Measurements from ENCODE around the gene OIP5.

The OIP5 gene

DNA sequence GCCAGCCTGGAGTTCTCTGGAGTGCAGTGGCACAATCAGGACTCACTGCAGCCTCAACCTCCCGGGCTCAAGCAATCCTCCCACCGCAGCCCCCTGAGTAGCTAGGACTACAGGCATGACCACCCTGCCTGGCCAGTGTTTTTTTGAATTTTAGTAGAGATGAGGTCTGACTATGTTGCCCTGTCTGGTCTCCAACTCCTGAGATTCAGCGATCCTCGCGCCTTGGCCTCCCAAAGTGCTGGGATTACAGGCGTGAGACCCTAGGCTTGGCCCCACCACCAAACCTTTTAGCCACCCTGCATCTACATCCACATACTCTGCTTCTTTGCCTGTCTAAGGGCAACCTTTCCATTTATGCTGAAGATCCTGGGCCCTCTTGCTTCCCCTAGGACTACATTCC, 4.7 kb upstream of the OIP5 start:
- H3F3A ChIP-seq (ENCODE audit: control insufficient read depth, insufficient read depth), result peaks cover 3% of the 10 kb centered on the region; the same call in 1 of the 2 replicates
- no peak overlapping the region for H3K27ac ChIP-seq (ENCODE audit: low read depth, low read length)
- no peaks in the 10 kb centered on the region for H3K9me2 ChIP-seq (replicated peaks; ENCODE audit: control insufficient read depth, low read length)
- H3K4me1 ChIP-seq (ENCODE audit: control insufficient read depth, low read length), result peaks cover 25% of the 10 kb centered on the region
- no peaks in the 10 kb centered on the region for H3K9me3 ChIP-seq (ENCODE audit: control insufficient read depth, insufficient read depth, low read length)
- H3K36me3 ChIP-seq (ENCODE audit: control insufficient read depth, low read length), result peaks cover 77% of the 10 kb centered on the region
- peaks cover 96% of the 10 kb centered on the region for H3K79me2 ChIP-seq (ENCODE audit: control insufficient read depth, low read length)
- peaks cover 29% of the 10 kb centered on the region; the same call in 1 of the 2 replicates for H4K20me1 ChIP-seq (ENCODE audit: control insufficient read depth, insufficient read depth, low read depth, low read length)
- H3K27me3 ChIP-seq (ENCODE audit: control insufficient read depth, low read length), result no peaks in the 10 kb centered on the region
- TF ChIP-seq CTCF (IDR thresholded peaks at IDR 0.05; ENCODE audit: low read depth, low read length, poor library complexity, severe bottlenecking) (no peak), EZH2phosphoT487 (IDR thresholded peaks at IDR 0.05; ENCODE audit: borderline replicate concordance, low read length) (no peak)
- peak overlapping the region; percentile 34 for H3K4me2 ChIP-seq (ENCODE audit: low read length)
- no peak overlapping the region for H3K4me3 ChIP-seq (ENCODE audit: low read length)

DNA sequence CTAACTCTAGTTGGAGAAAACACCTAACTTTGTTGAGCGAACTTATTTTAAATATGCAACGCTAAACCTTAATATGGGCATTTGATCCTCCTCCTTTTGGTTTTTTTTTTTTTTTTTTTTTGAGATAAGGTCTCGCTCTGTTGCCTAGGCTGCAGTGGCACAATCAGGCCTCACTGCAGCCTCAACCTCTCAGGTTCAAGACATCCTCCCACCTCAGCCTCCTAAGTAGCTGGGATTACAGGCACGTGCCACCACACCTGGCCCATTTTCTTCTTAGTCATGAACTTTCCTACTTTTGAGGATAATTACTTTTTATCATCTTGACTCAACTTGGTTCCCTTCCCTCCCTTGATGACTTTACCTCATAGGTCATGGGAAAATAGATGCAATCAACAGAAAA, 4.2 kb upstream of the OIP5 start:
- peaks cover 72% of the 10 kb centered on the region for H3K36me3 ChIP-seq (ENCODE audit: control insufficient read depth, low read length)

GRCh38 chr15:41334293-41335120, 2.1 kb upstream of the OIP5 start:
- H3K9me3 ChIP-seq (ENCODE audit: control insufficient read depth, insufficient read depth, low read length), result no peaks in the 10 kb centered on the region
- H3K27me3 ChIP-seq (ENCODE audit: control insufficient read depth, low read length), result no peaks in the 10 kb centered on the region
- peaks cover 3% of the 10 kb centered on the region; the same call in 1 of the 2 replicates for H3F3A ChIP-seq (ENCODE audit: control insufficient read depth, insufficient read depth)
- H3K4me1 ChIP-seq (ENCODE audit: control insufficient read depth, low read length), result peaks cover 33% of the 10 kb centered on the region
- peaks cover 91% of the 10 kb centered on the region for H3K79me2 ChIP-seq (ENCODE audit: control insufficient read depth, low read length)
- peaks cover 22% of the 10 kb centered on the region; the same call in 1 of the 2 replicates for H4K20me1 ChIP-seq (ENCODE audit: control insufficient read depth, insufficient read depth, low read depth, low read length)
- TF ChIP-seq EZH2phosphoT487 (IDR thresholded peaks at IDR 0.05; ENCODE audit: borderline replicate concordance, low read length), result no peak
- TF ChIP-seq CTCF (IDR thresholded peaks at IDR 0.05; ENCODE audit: low read depth, low read length, poor library complexity, severe bottlenecking), result no peak
- H3K9me2 ChIP-seq (replicated peaks; ENCODE audit: control insufficient read depth, low read length), result no peaks in the 10 kb centered on the region
- peak overlapping the region; percentile 94 for H3K4me3 ChIP-seq (ENCODE audit: low read length)
- H3K4me2 ChIP-seq (ENCODE audit: low read length), result peak overlapping the region; percentile 85
- peaks cover 57% of the 10 kb centered on the region for H3K36me3 ChIP-seq (ENCODE audit: control insufficient read depth, low read length)
- H3K27ac ChIP-seq (ENCODE audit: low read depth, low read length), result peak overlapping the region; percentile 89

More for the DNA sequence above, 4.2 kb upstream of the OIP5 start:
- TF ChIP-seq EZH2phosphoT487 (IDR thresholded peaks at IDR 0.05; ENCODE audit: borderline replicate concordance, low read length) (no peak), CTCF (IDR thresholded peaks at IDR 0.05; ENCODE audit: low read depth, low read length, poor library complexity, severe bottlenecking) (no peak)
- no peak overlapping the region for H3K4me3 ChIP-seq (ENCODE audit: low read length)
- H3K4me1 ChIP-seq (ENCODE audit: control insufficient read depth, low read length), result peaks cover 25% of the 10 kb centered on the region
- H3K27me3 ChIP-seq (ENCODE audit: control insufficient read depth, low read length), result no peaks in the 10 kb centered on the region
- no peaks in the 10 kb centered on the region for H3K9me2 ChIP-seq (replicated peaks; ENCODE audit: control insufficient read depth, low read length)
- H3K79me2 ChIP-seq (ENCODE audit: control insufficient read depth, low read length), result peaks cover 96% of the 10 kb centered on the region
- H3K4me2 ChIP-seq (ENCODE audit: low read length), result peak overlapping the region; percentile 34
- peaks cover 3% of the 10 kb centered on the region; the same call in 1 of the 2 replicates for H3F3A ChIP-seq (ENCODE audit: control insufficient read depth, insufficient read depth)
- peaks cover 26% of the 10 kb centered on the region; the same call in 1 of the 2 replicates for H4K20me1 ChIP-seq (ENCODE audit: control insufficient read depth, insufficient read depth, low read depth, low read length)
- no peak overlapping the region for H3K27ac ChIP-seq (ENCODE audit: low read depth, low read length)
- no peaks in the 10 kb centered on the region for H3K9me3 ChIP-seq (ENCODE audit: control insufficient read depth, insufficient read depth, low read length)
